ENCODE data around the gene MKRN1.
"Not testable (repeated sequence)": the region's sequence is repeated elsewhere in the genome, so short reads cannot be mapped to it uniquely, and the experiment has no call there.

MKRN1 gene

GRCh38 chr7:140518370-140519006, 39.2 kb upstream of the MKRN1 start:
- TF ChIP-seq, protein P1, sequence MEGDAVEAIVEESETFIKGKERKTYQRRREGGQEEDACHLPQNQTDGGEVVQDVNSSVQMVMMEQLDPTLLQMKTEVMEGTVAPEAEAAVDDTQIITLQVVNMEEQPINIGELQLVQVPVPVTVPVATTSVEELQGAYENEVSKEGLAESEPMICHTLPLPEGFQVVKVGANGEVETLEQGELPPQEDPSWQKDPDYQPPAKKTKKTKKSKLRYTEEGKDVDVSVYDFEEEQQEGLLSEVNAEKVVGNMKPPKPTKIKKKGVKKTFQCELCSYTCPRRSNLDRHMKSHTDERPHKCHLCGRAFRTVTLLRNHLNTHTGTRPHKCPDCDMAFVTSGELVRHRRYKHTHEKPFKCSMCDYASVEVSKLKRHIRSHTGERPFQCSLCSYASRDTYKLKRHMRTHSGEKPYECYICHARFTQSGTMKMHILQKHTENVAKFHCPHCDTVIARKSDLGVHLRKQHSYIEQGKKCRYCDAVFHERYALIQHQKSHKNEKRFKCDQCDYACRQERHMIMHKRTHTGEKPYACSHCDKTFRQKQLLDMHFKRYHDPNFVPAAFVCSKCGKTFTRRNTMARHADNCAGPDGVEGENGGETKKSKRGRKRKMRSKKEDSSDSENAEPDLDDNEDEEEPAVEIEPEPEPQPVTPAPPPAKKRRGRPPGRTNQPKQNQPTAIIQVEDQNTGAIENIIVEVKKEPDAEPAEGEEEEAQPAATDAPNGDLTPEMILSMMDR (IDR thresholded peaks at IDR 0.05; ENCODE audit: low read depth, low read length, missing control alignments), result no peak

GRCh38 chr7:140517546-140518369, 38.5 kb upstream of the MKRN1 start:
- H3K4me3 ChIP-seq (ENCODE audit: low read depth, low read length), result no peak overlapping the region
- DNase-seq (ENCODE audit: low read depth), result peak; percentile 26

More at GRCh38 chr7:140518370-140519006, 39.2 kb upstream of the MKRN1 start:
- no peak for DNase-seq (ENCODE audit: low read depth)
- H3K4me3 ChIP-seq (ENCODE audit: low read depth, low read length), result no peak overlapping the region

GRCh38 chr7:140512317-140513000, 33.2 kb upstream of the MKRN1 start:
- DNase-seq (ENCODE audit: low read depth), result no peak
- TF ChIP-seq, protein P1 (IDR thresholded peaks at IDR 0.05; ENCODE audit: low read depth, low read length, missing control alignments), result no peak
- H3K4me3 ChIP-seq (ENCODE audit: low read depth, low read length), result no peak overlapping the region

More at GRCh38 chr7:140517546-140518369, 38.5 kb upstream of the MKRN1 start:
- TF ChIP-seq, protein P1 (IDR thresholded peaks at IDR 0.05; ENCODE audit: low read depth, low read length, missing control alignments), result peak; percentile 89

DNA sequence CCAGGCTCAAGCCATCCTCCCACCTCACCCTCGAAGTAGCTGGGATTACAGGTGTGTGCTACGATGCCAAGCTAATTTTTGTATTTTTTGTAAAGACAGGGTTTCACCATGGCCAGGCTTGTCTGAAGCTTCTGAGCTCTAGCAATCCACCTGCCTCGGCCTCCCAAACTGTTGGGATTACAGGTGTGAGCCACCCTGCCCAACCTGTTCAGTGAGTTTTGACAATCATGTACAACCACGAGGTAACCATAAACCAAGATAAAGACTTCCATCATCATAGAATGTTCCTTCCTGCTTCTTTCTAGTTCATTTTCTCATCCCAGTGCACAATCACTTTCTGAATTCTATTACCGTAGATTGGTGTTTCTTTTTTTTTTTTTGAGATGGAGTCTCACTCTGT, 30.5 kb upstream of the MKRN1 start:
- no peak for DNase-seq (ENCODE audit: low read depth)
- TF ChIP-seq, protein P1 (IDR thresholded peaks at IDR 0.05; ENCODE audit: low read depth, low read length, missing control alignments), result no peak

GRCh38 chr7:140507556-140507955, 28.3 kb upstream of the MKRN1 start:
- DNase-seq (ENCODE audit: low read depth); H3K4me3 ChIP-seq (ENCODE audit: low read depth, low read length): not testable (repeated sequence)

More for the DNA sequence above, 30.5 kb upstream of the MKRN1 start:
- no peak overlapping the region for H3K4me3 ChIP-seq (ENCODE audit: low read depth, low read length)

- DNase-seq (ENCODE audit: low read depth), result no peak
- TF ChIP-seq, protein P1 (IDR thresholded peaks at IDR 0.05; ENCODE audit: low read depth, low read length, missing control alignments), result no peak
These were observed 27.6 kb upstream of the MKRN1 start for GRCh38 chr7:140506788-140507464.

GRCh38 chr7:140501966-140502365, 22.7 kb upstream of the MKRN1 start:
- H3K4me3 ChIP-seq (ENCODE audit: low read depth, low read length), result no peak overlapping the region
- DNase-seq (ENCODE audit: low read depth), result no peak

More at GRCh38 chr7:140506788-140507464, 27.6 kb upstream of the MKRN1 start:
- no peak overlapping the region for H3K4me3 ChIP-seq (ENCODE audit: low read depth, low read length)

DNA sequence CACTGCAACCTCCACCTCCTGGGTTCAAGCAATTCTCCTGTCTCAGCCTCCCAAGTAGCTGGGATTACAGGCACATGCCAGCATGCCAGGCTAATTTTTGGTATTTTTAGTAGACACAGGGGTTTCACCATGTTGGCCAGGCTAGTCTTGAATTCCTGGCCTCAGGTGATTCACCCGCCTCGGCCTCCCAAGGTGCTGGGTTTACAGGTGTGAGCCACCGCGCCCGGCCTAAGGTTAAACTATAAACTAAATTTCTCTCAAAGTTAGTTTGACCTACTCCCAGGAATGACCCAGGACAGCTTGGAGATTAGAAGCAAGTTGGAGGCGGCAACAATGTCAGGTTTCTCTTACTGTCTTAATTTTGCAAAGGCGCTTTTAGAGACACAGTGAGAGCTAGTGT, 18.5 kb upstream of the MKRN1 start:
- DNase-seq (ENCODE audit: low read depth); H3K4me3 ChIP-seq (ENCODE audit: low read depth, low read length): not testable (repeated sequence)

More at GRCh38 chr7:140501966-140502365, 22.7 kb upstream of the MKRN1 start:
- TF ChIP-seq, protein P1 (IDR thresholded peaks at IDR 0.05; ENCODE audit: low read depth, low read length, missing control alignments), result no peak

Data from GM12864 (cell line).